HepG2 (cell line): ENCODE measurements around the gene DEPDC5. TPM values are rescaled to one million over a fixed set of nuclear protein-coding genes. Genes with fewer than 3 reads are reported as not detected.
A peak's percentile ranks its signal among the peaks of the same experiment; 100 is the strongest.

ENCODE experiments used
- ATAC-seq: fragments of 200-7000 bp; cut with Tn5 transposase; 3 replicates; pipeline ENCODE4 v1.9.1; 2020; ENCODE audit warnings: mild to moderate bottlenecking, moderate library complexity
- BruUV-seq: library from RNA; stranded (reverse); fragments of 400-500 nt; replicated peaks from 2 replicates; lab custom pipeline; 2021; lab: Mats Ljungman, UMichigan
- CTCF ChIA-PET: fragments of 300-600 bp; formaldehyde crosslinking; extraction: SDS; loops from one replicate; lab custom pipeline; 2021; ENCODE audit warnings: low total read pairs, inconsistent platforms, low intra/inter-chr PET ratio; lab: Yijun Ruan, JAX
- POLR2A ChIA-PET: fragments of 350-600 bp; sonication (Branson Sonifier 250); formaldehyde crosslinking; loops from one replicate; lab custom pipeline; 2020; ENCODE audit warnings: antibody characterized with exemption, inconsistent platforms; lab: Yijun Ruan, JAX
- DNase-seq: peaks from one replicate; pipeline ENCODE4 v3.0.0-alpha.2; 2015; ENCODE audit warnings: low spot score
- FAIRE-seq: peaks from 3 replicates; lab custom pipeline; 2011; peaks lifted over from hg19 to GRCh38; lab: Jason Lieb, UNC
- H2AFZ ChIP-seq: one replicate; pipeline ENCODE4 v1.6.1; 2011; ENCODE audit warnings: low read length, inconsistent platforms
- H3K27ac ChIP-seq: fragments of 300-600 bp; 3 replicates; pipeline ENCODE4 v1.8.0; 2011; ENCODE audit warnings: mixed run types, mild to moderate bottlenecking, mixed read lengths, low read length, inconsistent platforms; ENCODE audit not compliant: insufficient read depth; ENCODE audit errors: extremely low read length
- H3K27me3 ChIP-seq, 2 experiments: fragments of 200-600 bp in 1 of 2; 2 replicates in 1 of 2; 3 replicates in 1 of 2; pipeline versions ENCODE4 v1.6.0 to v1.8.0; 2011; ENCODE audit warnings: low read length in 2 of 2, mild to moderate bottlenecking in 2 of 2, moderate library complexity in 2 of 2, inconsistent platforms in 1 of 2; ENCODE audit not compliant: insufficient read depth in 2 of 2, control insufficient read depth in 1 of 2
- H3K36me3 ChIP-seq, 2 experiments: fragments of 200-600 bp in 1 of 2; replicated peaks in 1 of 2; 2 replicates in 1 of 2; 3 replicates in 1 of 2; pipeline versions ENCODE4 v1.5.1 to v1.8.0; 2011; ENCODE audit warnings: low read length in 2 of 2, inconsistent platforms in 1 of 2; ENCODE audit not compliant: insufficient read depth in 2 of 2, control insufficient read depth in 1 of 2
- H3K4me1 ChIP-seq: 2 replicates; pipeline ENCODE4 v1.5.1; 2012; ENCODE audit warnings: low read length, inconsistent platforms; ENCODE audit not compliant: insufficient read depth
- H3K4me2 ChIP-seq: 2 replicates; pipeline ENCODE4 v1.6.0; 2011; ENCODE audit warnings: low read depth, low read length, inconsistent platforms
- H3K4me3 ChIP-seq, 3 experiments: fragments of 200-600 bp in 1 of 3; sonication (generic), shearing (Covaris generic) in 1 of 3; replicated peaks in 1 of 3; 2 replicates each; pipeline ENCODE4 v1.5.1; 2011 to 2016; ENCODE audit warnings: low read length in 3 of 3, inconsistent platforms in 2 of 3, low read depth in 2 of 3, mild to moderate bottlenecking in 2 of 3, control low read depth in 1 of 3, mixed read lengths in 1 of 3; ENCODE audit not compliant: insufficient read depth in 1 of 3
- H3K79me2 ChIP-seq: one replicate; pipeline ENCODE4 v1.6.1; 2011; ENCODE audit warnings: low read length, inconsistent platforms; ENCODE audit not compliant: insufficient read depth
- H3K9ac ChIP-seq: 2 replicates; pipeline ENCODE4 v1.6.0; 2011; ENCODE audit warnings: mild to moderate bottlenecking, low read depth, low read length, inconsistent platforms; ENCODE audit not compliant: insufficient read depth
- H3K9me3 ChIP-seq: 2 replicates; pipeline ENCODE4 v1.5.1; 2012; ENCODE audit warnings: mild to moderate bottlenecking, low read length
- H4K20me1 ChIP-seq: 2 replicates; pipeline ENCODE4 v1.6.0; 2011; ENCODE audit warnings: inconsistent platforms, mild to moderate bottlenecking, low read length, moderate library complexity; ENCODE audit not compliant: insufficient read depth
- ARNT2 ChIP-seq: sonication (generic); formaldehyde crosslinking; IDR thresholded peaks from 2 replicates; pipeline ENCODE4 v1.8.0; 2022; ENCODE audit warnings: mild to moderate bottlenecking, low read depth, missing genetic modification reagents, moderate library complexity
- ATRX ChIP-seq: sonication (generic); formaldehyde crosslinking; IDR thresholded peaks from 2 replicates; pipeline ENCODE4 v1.4.0; 2020; ENCODE audit warnings: missing genetic modification reagents, borderline replicate concordance
- CREB1 ChIP-seq, 2 experiments: fragments of 450-650 bp in 1 of 2; IDR thresholded peaks; 2 replicates each; pipeline ENCODE4 v1.6.1; 2016 to 2017; ENCODE audit warnings: control low read depth in 1 of 2, mild to moderate bottlenecking in 1 of 2, missing compliant biosample characterization in 1 of 2, missing genetic modification characterization in 1 of 2
- EEA1 ChIP-seq: sonication (generic); formaldehyde crosslinking; IDR thresholded peaks from 2 replicates; pipeline ENCODE4 v1.5.1; 2020; ENCODE audit warnings: mild to moderate bottlenecking, missing genetic modification reagents, borderline replicate concordance
- KMT2B ChIP-seq: IDR thresholded peaks from 2 replicates; pipeline ENCODE4 v1.6.1; 2016; ENCODE audit warnings: missing genetic modification reagents, missing compliant biosample characterization
- MXD3 ChIP-seq: IDR thresholded peaks from 2 replicates; pipeline ENCODE4 v1.6.1; 2016; ENCODE audit warnings: mild to moderate bottlenecking, missing biosample characterization, missing genetic modification reagents
- NCOA2 ChIP-seq: sonication (generic); formaldehyde crosslinking; IDR thresholded peaks from 2 replicates; pipeline ENCODE4 v1.8.0; 2022; ENCODE audit warnings: inconsistent platforms
- PAXIP1 ChIP-seq: sonication (generic); formaldehyde crosslinking; conservative IDR thresholded peaks from 2 replicates; pipeline ENCODE4 v1.4.0; 2020; ENCODE audit warnings: mild to moderate bottlenecking, missing genetic modification reagents, moderate library complexity
- PITX1 ChIP-seq: sonication (generic); formaldehyde crosslinking; IDR thresholded peaks from 2 replicates; pipeline ENCODE4 v1.5.1; 2020; ENCODE audit warnings: mild to moderate bottlenecking, missing genetic modification reagents
- SYNCRIP ChIP-seq: fragments of 200-400 bp; formaldehyde crosslinking; IDR thresholded peaks from 2 replicates; pipeline ENCODE4 v1.6.1; 2018; ENCODE audit warnings: mild to moderate bottlenecking, low read depth, low read length; ENCODE audit not compliant: insufficient read depth
- ZNF343 ChIP-seq: sonication (generic); formaldehyde crosslinking; IDR thresholded peaks from 2 replicates; pipeline ENCODE4 v1.4.0; 2020; ENCODE audit warnings: mild to moderate bottlenecking, missing genetic modification reagents
- ZNF629 ChIP-seq: sonication (generic); formaldehyde crosslinking; conservative IDR thresholded peaks from 2 replicates; pipeline ENCODE4 v1.5.0; 2020; ENCODE audit warnings: missing genetic modification reagents
- ZNF660 ChIP-seq: sonication (generic); formaldehyde crosslinking; IDR thresholded peaks from 2 replicates; pipeline ENCODE4 v1.5.1; 2020; ENCODE audit warnings: mild to moderate bottlenecking, low read depth, missing genetic modification reagents, borderline replicate concordance
- ZNF674 ChIP-seq: sonication (generic); formaldehyde crosslinking; IDR thresholded peaks from 2 replicates; pipeline ENCODE4 v1.5.0; 2020; ENCODE audit warnings: low read depth, mild to moderate bottlenecking, missing genetic modification reagents
- WGBS: methylation state at CpG from one replicate; pipeline ENCODE4 v1.1.6; 2017; ENCODE audit warnings: low lambda C conversion rate; 5-methylcytosine and 5-hydroxymethylcytosine counted together
- in situ Hi-C: cut with HindIII; loops from 2 replicates; pipeline ENCODE4 v1.10.0; 2017; ENCODE audit warnings: low pct_unique_long_range_greater_than_20kb; ENCODE audit not compliant: extremely low pct_ligation_motif_present
- intact Hi-C: fragments of 100-400 bp; cut with micrococcal nuclease; formaldehyde crosslinking; loops from one replicate; pipeline ENCODE4 v1.10.0; 2022; ENCODE audit not compliant: unreplicated experiment
- polyA plus RNA-seq, 8 experiments: library from polyadenylated mRNA; depleted of rRNA in 3 of 8; stranded (reverse) in 7 of 8; unstranded in 1 of 8; fragments of >200 nt; fragmentation: Illumina TruSeq in 4 of 8; extraction: Trizol in 4 of 8; gene quantifications; 2 replicates each; pipeline versions ENCODE4 v1.2.1 to v1.2.3, GENCODE V29; 2011 to 2016; ENCODE audit warnings: low read depth in 4 of 8, missing spikeins in 1 of 8, mixed read lengths in 1 of 8; ENCODE audit not compliant: insufficient read depth in 1 of 8
- total RNA-seq, 5 experiments: library from RNA; depleted of rRNA; stranded (reverse); fragments of >200 nt; fragmentation: Illumina TruSeq; extraction: Trizol; gene quantifications; 2 replicates each; pipeline ENCODE4 v1.2.3, GENCODE V29; 2016; ENCODE audit warnings: low read depth in 1 of 5
- TF ChIP-seq, protein P1 (sequence below): sonication (generic); formaldehyde crosslinking; IDR thresholded peaks from 2 replicates; pipeline ENCODE4 v1.5.0; 2020; ENCODE audit warnings: missing genetic modification reagents, mild to moderate bottlenecking, borderline replicate concordance

DEPDC5 gene
- total and polyA plus RNA-seq, 2 of the 13 experiments (the other 11 are each of a cell fraction or from before 2014, with no cell fraction given): 9.8 to 12.4 TPM

- TF ChIP-seq ARNT2: no peak
- peak; percentile 85 for TF ChIP-seq ZNF629
- TF ChIP-seq, protein P1, sequence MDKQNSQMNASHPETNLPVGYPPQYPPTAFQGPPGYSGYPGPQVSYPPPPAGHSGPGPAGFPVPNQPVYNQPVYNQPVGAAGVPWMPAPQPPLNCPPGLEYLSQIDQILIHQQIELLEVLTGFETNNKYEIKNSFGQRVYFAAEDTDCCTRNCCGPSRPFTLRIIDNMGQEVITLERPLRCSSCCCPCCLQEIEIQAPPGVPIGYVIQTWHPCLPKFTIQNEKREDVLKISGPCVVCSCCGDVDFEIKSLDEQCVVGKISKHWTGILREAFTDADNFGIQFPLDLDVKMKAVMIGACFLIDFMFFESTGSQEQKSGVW (CRISPR knock-in tag): no peak
- TF ChIP-seq ZNF660: no peak
- no peak for TF ChIP-seq SYNCRIP
- TF ChIP-seq ATRX: no peak
These were observed 179.6 kb downstream of the DEPDC5 start (continued) for GRCh38 chr22:31933406-31933805.

DNA sequence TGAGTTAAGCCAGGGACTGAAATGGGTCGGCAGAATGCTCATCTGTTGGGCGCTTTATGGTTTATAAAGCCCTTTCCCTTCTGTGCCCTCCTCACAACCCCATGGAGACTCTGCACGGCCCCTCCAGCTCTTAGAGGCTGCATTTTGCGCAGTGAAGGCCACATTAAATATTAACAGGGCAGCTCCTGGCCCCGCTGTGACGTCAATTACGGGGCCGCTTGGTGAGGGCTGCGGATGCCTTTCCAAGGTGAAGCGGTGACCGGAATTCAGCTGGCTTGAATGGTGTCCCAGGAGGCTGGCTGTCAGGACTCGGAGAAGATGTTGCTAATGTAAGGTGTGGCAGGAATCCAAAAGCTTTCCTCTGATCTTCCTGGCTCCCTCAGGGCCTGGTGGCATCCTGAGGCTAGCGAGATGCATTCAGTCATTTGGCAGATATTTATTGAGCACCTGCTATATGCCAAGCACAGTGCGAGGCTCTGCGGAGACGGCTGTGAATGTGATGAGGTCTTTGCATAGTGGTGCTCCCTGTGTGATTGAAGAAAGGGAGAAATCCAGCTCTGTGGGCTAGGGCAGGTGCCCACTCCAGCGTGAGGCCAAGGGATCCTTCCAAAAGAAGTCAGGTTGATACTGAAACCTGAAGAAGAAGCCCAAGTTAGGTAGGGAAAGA, 180.1 kb downstream of the DEPDC5 start:
- intact Hi-C loops (no loop called here), in situ Hi-C loops (no loop called here)
- Histone ChIP-seq H3K9ac (no peak overlapping the region), H3K36me3 (no peaks in the 10 kb centered on the region), H3K79me2 (no peaks in the 10 kb centered on the region), H3K4me2 (no peak overlapping the region), H3K4me1 (peaks cover 39% of the 10 kb centered on the region), H2AFZ (no peak overlapping the region), H4K20me1 (no peaks in the 10 kb centered on the region), H3K4me3 (no peak overlapping the region), H3K27ac (no peak overlapping the region), H3K27me3 (peaks cover 0 to 16% of the 10 kb centered on the region in 2 experiments; a peak in 2 of 5 replicates), H3K9me3 (no peaks in the 10 kb centered on the region)
- 79% methylated on average over 9 of the region's 17 CpGs for WGBS
- FAIRE-seq (no peak), DNase-seq (no peak), ATAC-seq (no peak)
- POLR2A ChIA-PET: interaction anchor here (1.5 to 2.1 kb wide), 2 partner anchors 11 to 16 kb away, joined by 4 read pairs; partner anchors contain the start of gene YWHAH
- CTCF ChIA-PET: no interaction called here
- no peak for TF ChIP-seq ZNF674
- no peak for TF ChIP-seq PITX1 (CRISPR knock-in tag)
- no peak for TF ChIP-seq ZNF343
- TF ChIP-seq NCOA2 (CRISPR knock-in tag): no peak
- no peak for TF ChIP-seq PAXIP1 (CRISPR knock-in tag)
- TF ChIP-seq EEA1 (CRISPR knock-in tag): no peak
- peak; percentile 56; the same call in 1 of the 2 replicates for TF ChIP-seq CREB1 (IDR thresholded peaks at IDR 0.05)
- TF ChIP-seq CREB1 (CRISPR knock-in tag; IDR thresholded peaks at IDR 0.05): no peak
- no peak for TF ChIP-seq KMT2B (CRISPR knock-in tag)
- no peak for TF ChIP-seq MXD3 (CRISPR knock-in tag)
- no TSS peak for BruUV-seq
